HT-29 (cell line): ENCODE results near the gene SARDH. TPM values are rescaled to one million over a fixed set of nuclear protein-coding genes. Genes with fewer than 3 reads are reported as not detected.
A peak's percentile ranks its signal among the peaks of the same experiment; 100 is the strongest.
"Not testable (repeated sequence)": the region's sequence is repeated elsewhere in the genome, so short reads cannot be mapped to it uniquely, and the experiment has no call there.

Experiments
- DNase-seq: peaks from one replicate; pipeline ENCODE4 v3.0.0-alpha.2; 2015; ENCODE audit warnings: low spot score
- total RNA-seq: library from RNA; depleted of rRNA; stranded (reverse); fragments of >200 nt; shearing (Covaris generic); gene quantifications from 2 replicates; pipeline ENCODE4 v1.2.3, GENCODE V29; 2014

The SARDH gene
- total RNA-seq, 1 experiment from 2014 or later, result 2.7 TPM

DNA sequence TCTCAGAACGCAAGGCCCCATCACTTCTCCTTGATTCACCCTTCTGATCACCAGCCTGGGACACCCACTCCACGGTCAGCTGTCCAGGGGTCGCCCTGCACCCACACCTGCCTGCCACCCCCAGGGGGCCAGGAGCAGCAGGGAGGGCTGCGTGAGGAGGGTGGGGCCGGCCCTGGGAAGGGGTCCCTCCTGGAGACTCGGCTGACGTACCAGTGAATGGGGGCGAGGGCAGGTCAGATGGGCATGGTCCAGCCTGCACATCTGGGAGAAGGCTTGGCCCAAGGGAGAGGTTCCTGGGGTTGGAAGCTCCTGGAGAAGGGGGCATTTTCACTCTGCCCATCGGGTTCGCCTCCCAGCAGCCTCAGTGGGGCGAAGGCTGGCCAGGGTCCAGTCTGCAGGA, 21.8 kb upstream of the SARDH start:
- no peak for DNase-seq

DNA sequence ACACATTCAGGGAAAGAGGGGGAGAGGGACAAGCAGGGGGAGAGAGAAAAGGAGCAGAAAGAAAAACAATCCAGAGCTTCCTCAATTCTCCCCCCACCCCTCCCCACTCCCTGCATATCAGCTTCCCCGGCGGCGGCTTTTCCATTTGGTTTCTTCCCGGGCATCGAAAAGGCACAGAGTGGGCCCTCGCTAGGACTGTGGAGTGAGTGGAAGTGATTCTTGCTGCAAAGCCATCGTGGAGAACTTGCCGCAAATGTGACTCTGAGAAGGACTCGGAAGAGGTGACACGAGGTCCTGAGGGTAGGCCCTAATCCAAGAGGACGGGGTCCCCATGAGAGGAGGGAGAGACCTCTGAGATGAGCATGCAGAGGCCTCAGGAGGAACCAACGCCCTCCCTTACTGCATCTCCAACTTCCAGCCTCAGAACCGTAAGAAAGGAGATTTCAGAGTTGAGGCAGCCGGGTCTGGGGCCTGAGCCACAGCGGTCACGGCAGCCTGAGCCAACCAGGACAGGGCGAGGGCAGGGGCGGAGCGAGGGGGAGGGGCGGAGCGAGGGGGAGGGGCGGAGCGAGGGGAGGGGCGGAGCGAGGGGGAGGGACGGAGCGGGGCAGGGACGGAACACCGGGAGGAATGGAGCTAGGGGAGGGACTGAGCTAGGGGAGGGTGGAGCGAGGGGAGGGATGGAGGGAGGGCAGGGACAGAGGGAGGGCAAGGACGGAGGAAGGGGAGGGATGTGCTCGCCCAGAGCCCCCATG, 21.2 kb upstream of the SARDH start:
- no peak for DNase-seq

DNA sequence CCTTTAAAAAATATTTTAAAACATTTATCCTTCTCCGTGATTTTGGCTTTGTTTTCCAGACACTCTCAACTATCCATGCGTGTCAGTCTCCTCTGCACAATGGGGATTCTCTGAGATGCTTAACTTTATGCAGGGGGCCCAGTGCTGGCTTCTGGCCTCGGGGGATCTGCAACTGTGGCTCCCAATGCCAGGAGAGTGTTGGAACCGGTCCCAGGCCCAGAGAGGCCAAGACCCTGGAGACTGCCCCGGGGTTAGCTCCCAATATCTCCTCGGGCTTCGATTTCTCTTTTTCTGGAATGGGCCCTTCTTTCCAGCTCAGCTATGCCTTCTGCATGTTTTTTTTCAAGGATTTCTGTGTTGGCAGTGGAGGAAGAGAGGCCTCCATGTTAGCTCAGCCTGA, 20.1 kb upstream of the SARDH start:
- DNase-seq, result no peak

DNA sequence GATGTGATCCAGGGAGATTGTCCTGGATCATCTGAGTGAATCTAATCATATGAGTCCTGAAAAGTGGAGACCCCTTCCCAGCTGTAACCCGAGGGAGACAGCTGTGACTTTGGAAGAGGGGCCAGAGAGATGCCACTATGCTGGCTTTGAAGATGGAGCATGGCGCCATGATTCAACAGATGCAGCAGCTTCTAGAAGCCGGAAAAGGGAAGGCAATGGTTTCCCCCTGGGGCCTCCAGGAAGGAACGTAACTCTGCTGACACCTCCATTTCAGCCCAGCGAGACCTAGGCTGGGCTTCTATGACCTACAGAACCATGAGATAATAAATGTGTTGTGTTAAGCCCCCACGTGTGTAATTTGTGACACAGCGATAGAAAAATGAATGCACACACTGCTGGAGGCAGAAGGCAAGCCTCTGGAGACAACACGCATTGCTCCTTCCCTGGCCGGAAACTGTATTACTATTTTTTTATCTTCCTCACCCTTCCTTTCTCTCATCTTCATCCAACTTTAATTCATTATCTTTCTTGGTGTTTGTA, 16.6 kb upstream of the SARDH start:
- DNase-seq, result no peak

DNA sequence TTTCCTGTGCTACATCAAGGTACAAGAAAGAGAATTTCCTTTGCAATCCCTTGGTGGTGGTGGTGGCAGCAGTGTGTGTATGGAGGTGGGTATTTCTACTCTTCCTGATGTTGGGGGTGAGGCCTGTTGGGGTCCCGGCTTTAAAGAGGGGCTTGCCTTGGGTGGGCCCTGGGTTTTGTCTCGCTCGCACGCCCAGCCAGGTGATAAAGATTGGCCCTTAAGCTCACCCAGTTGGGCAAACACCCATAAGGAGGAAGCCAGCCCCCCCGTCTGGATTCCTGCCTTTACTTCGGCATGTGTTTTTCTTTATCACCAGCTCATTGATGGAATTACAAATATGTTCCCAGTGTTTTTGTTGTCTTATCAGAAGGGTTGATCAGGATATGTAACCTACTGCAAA, 16.0 kb upstream of the SARDH start:
- no peak for DNase-seq

DNA sequence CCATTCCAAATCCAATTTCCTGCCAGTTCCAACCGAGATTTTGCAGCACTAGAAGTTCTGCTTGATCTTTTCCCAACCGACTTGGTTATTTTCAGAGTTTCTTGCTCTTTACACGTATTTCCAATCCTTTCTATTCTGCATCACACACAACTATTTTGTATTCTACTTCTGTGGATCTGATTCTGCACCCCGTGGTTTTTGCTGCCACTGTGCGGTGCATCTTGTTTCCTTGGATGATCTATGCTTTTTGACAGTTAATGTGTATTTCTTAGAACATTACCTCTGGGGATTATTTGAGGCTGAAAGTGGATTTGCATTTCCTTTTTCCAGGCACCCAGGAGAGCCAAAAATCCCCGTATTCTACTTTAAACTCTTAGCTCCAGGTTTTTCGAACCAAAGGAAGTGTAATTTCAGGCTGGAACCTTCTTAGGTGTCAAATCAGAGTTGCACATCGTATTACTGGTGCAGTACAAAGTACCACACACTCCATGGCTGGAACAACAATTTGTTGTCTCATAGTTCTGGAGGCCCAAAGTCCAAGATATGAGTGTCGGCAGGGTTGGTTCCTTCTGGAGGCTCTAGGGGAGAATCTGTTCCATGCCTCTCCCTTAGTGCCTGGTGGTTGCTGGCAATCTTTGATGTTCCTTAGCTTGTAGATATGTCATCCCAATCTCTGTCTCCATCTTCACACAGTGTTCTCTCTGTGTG, 14.7 kb upstream of the SARDH start:
- no peak for DNase-seq

DNA sequence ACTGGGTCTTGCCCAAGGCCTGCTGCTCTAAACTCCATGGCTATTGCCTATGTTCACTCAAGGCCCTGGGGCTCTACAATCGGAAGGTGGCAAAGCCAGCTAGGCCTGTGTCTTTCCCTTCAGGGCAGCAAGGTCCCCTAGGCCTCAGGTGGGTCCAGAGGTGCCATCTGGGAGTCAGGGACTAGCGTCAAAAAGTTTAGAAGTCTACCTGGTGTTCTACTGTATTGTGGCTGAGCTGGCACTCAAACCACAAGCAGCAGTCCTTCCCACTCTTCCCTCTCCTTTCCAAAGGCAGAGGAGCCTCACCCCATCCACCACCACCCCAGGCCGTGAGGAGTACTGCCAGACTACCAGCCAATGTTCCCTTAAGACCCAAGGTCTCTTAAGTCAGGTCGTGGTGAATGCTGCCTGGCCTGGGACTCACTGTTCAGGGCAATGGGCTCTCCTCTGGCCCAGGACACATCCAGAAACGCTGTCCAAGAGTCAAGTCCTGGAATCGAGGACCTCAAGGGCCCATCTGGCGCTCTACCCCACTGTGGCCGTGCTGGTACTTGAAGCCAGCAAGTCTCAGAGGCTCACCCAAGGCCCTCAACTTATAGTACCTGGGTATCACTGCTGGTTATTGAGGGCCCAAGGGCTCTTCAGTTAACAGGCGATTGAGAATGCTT, 13.0 kb upstream of the SARDH start:
- no peak for DNase-seq

DNA sequence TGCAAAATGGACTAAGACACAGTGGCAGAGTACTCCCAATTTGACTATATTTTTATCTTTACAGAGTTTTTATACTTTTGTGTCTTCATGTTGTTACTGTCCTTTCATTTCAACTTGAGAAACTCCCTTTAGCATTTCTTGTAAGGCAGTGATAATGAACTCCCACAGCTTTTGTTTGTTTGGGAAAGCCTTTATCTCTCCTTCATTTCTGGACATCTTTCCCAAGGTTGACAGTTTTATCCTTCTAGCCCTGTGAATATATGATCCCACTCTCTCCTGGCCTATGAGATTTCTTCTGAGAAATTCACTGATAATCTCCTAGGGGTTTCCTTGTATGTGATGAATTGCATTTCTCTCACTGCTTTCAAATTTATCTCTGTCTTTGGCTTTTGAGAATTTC, 9.2 kb upstream of the SARDH start:
- no peak for DNase-seq

DNA sequence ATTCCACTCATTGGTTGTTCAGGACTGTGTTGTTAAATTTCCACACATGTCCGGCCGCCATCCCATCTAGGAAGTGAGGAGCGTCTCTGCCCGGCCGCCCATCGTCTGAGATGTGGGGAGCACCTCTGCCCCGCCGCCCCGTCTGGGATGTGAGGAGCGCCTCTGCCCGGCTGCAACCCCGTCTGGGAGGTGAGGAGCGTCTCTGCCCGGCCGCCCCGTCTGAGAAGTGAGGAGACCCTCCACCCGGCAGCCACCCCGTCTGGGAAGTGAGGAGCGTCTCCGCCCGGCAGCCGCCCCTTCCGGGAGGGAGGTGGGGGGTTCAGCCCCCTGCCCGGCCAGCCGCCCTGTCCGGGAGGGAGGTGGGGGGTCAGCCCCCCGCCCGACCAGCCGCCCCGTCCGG, 6.4 kb upstream of the SARDH start:
- DNase-seq, result not testable (repeated sequence)

DNA sequence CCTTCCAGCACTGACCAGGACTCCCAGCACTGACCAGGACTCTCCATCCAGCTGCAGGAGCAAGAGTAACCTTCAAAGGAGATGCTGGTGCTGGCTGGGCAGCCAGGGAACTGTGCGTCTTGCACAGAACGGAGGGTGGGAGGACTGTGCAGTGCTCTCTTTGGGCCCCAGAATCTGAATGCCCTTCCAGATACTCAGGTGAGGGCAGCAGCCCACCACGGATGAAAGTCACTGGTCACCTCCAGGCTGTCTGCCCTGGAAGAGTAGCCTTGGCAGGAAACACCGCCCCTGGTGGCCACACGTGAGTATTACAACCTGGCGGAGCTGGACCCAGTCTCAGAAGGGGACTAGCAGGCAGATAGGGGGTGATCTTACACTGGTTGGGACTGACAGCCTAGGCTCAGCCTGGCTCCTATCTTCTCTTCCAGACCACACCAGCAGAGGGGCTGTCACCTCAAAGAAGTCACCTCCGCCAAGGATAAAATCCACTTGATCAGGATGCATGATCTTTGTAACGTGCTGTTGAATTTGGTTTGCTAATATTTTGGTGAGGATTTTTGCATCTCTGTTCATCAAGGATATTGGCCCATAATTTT, 4.8 kb upstream of the SARDH start:
- peak; percentile 88 for DNase-seq

DNA sequence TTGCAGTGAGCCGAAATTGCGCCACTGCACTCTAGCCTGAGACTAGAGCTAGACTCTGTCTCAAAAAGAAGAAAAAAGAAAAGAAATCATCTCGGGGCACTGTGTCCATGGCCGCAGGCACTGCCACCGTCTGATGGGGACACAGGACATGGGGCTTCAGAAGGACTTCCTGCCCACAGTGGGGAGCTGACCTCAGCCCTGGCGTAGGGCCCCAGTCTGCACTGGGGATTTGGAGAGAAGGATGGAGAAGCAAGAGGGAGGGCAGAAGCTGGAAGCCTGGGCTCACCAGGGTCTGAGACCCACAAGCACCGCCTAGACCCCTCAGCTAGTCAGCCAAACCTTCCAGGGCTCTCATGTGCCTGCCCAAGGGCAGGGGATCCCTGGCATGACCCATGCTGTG, 4.1 kb upstream of the SARDH start:
- no peak for DNase-seq

DNA sequence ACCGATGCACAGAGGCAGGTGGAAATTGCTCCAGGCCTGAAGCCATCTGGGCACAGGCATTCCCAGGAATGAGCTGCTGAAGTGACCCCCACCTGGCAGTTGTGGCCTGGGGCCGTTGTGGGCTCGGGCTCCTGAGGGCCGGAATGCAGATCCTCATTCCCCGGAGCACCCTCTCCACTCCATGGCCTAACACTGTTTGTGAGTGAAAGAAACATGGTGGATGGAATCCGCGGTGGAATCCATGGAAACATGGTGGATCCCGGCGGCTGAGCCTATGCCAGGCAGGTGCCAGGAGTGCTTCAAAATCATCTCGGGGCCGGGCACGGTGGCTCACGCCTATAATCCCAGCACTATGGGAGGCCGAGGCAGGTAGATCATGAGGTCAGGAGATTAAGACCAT, 3.6 kb upstream of the SARDH start:
- no peak for DNase-seq

DNA sequence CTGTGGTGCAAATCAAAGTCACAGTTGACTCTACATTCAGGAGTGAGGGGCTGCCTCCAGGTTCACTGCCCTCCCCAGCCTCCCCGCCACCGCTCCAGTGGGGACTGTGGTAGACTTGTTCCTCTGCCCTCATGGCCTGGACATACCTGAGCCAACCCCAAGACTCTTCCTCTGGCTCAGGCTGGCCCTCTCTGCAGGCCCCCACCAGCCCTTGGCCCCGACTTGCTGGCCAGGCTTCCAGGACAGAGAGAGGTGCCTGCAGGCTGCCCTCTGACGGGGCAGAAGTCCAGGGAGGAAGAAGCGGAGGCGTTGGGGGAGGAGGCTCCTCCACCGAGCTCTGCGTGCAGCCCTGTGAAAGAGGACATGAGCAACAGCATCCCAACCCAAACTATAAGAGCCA, 2.8 kb upstream of the SARDH start:
- DNase-seq, result no peak

DNA sequence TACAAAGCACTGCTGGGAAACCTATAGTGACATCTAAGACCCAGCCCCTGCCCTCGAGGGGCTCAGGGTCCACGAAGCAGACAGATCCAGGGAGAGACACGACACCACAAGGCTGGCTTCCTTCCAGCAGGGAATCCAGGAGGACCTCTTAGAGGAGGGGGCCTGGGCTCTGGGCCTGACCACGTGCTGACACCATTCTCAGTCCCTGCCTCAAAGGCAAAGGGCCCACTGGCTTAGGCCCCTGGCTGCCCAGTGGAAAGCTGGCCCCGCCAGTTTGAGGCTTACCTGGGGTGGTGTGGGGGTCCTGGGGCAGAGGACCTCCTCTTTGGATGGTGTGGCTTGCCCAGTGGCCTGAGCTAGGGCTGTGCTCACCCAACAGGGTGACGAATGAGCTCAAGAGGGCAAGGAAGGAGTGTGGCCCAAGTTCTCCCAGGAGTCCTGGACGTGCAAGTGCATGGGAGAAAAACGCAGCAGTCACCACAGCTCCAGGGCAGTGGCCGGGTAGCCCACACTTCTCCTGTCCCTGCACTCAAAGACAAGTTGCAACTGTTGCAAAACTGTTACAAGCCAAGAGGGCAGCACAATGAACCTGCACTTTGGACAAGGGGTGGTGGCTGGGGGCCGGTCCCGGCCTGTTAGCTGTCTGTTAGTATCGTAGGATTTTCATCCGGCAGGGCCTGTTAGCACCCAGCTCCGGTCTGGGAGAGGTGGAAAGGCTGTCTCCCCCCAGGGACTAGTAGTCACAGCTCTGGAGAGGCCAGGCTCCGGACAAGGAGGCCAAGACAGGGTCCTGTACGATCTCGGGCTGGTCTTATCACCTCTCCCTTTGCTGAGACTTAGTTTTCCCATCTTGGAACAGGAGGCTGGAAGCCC, 1.5 kb upstream of the SARDH start:
- DNase-seq, result no peak

DNA sequence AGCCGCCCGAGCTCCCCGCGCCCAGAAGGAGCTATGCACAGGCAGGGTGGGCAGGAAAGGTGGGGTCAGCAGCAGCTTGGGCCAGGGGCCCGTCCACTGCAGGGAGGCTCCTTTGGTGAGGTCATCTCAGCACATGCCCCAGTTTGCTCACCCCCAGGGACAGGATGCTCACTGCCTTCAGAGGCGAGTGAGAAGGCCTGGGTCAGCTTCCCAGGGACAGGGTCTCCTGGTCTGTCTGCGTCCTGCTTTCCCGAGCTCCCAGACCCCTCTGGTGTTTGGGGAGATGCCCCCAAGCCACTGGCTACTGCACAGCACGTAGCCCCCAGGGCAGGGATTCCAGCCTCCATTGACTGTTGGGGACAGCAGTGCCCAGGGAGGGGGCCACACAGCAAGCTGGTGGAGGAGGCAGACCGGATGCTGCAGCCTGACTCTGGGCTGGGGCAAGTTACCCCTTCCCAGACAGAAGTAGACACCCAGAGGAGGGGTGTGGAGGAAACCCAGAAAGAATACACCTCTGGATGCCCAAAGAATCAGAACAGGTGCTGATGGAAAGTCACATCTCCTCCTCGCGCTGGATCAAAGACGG, 581 bp upstream of the SARDH start:
- no peak for DNase-seq

DNA sequence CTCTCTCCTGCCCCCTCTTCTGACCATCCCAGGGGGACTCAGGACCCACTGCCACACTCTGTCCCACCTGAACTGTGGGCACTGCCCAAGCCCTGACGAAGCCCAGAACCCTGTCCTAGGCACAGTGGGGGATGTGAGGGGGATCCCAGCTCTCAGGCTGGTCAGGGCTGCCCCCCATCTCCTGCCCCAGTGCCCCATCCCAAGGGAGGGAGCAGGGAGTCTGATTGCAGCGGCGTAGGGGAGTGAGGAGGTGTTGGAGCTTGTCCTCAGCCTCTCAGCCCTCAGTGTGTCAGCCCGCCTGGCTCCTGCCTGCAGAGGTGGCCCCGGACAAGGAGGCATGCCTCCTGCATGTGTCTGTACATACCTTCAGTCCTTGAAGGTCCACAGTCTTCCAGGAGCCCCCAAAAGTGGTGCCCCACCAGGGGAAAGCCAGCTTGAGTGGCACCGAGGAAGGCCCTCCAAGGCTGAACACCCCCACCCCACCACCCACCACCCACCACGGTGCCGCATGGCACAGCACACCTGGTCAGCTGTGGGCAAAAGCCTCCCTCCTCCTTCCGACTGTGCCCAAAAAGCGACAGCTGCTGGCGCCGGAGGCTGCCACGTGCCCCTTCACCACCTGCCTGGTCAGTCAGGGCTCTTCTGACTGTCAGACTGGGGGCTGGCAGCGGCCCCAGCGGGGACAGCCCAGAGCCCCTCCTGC, 930 bp downstream of the SARDH start:
- no peak for DNase-seq

DNA sequence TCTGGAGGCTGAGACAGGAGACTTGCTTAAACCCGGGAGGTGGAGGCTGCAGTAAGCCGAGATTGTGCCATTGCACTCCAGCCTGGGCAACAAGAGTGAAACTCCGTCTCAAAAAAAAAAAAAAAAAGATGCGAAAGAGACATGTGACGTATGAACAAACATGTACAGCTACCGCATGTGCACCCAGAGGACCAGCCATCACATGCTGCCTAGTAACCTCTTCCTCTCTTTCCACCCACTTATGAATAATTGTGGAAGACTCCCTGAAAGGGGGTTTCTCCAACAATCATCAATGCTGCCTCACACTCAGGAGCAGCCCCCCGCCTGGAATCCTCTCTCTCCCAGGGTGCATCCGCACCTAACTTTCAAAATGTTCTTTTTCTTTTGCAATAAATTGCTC, 2.2 kb downstream of the SARDH start:
- no peak for DNase-seq

DNA sequence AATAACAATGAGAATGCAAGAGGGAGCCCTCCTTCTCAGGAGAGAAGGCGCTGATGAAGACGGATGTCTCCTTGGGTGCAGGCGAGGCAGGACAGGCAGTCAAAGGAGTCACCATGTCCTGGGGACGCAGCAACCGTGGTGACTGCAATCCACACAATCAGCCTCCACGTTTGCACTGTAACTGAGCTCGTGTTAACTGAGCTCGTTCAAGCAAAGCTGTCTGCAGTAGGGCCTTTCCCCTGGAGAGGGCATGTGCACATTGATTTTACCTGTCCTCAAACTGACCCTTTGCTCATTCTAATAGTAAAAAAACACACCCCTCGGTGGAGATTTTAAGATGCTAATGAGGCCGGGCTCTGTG, 2.8 kb downstream of the SARDH start:
- no peak for DNase-seq

DNA sequence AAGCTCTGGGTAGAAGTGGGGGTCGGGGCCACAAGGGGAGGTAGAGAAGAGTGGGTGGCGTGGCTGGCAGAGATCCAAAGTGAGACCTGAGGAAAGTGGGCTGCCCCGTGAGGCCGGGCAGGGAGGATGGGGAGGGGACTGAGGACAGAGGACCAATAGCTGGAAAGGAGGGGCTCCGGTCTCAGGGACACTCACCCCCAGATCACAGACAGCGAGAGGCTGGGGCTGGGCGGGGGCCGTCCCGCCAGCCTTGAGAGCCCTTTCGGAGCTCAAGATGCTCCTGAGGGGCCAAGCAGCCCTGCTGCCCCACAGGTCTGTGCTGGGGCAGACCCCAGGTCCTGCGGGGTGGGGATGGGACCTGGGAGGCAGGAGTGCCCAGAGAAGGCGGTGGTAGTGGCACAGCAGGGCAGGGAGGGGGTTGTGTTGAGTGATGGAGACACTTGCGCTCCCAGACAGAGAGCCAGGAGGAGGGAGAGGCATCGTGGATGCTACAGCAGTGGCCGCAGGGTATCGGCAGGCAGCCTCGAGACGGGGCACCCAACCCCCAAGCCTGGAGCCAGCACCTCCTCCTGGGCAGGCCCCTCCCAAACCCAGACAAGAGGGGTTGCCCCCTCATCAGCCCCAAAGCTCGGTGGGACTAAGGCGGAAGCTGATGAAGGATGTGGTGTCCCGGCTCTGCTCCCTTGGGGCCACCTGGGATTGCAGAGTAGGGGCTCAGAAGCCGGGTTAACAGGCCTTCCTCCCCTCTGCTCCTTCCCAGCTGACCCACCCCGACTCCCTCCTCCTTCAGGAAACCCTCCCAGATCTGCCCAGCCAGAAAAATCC, 3.4 kb downstream of the SARDH start:
- DNase-seq, result no peak
